GM23338 (cell line): ENCODE data around the gene METTL21C. TPM values are rescaled to one million over a fixed set of nuclear protein-coding genes. Genes with fewer than 3 reads are reported as not detected.

Source experiments
- ATAC-seq: fragments of 200-7000 bp; cut with Tn5 transposase; 3 replicates; pipeline ENCODE4 v1.9.1; 2020
- DNase-seq: peaks from one replicate; pipeline ENCODE4 v3.0.0-alpha.2; 2015; ENCODE audit warnings: low spot score
- H2AFZ ChIP-seq: fragments of 200-600 bp; sonication (generic); 2 replicates; pipeline ENCODE4 v1.8.0; 2016; ENCODE audit warnings: antibody characterized with exemption, mild to moderate bottlenecking, moderate library complexity
- H3F3A ChIP-seq: fragments of 200-600 bp; sonication (generic); replicated peaks from 2 replicates; pipeline ENCODE4 v1.8.0; 2017; ENCODE audit warnings: antibody characterized with exemption, mixed run types, low read depth
- H3K27ac ChIP-seq: fragments of 200-600 bp; sonication (generic); 2 replicates; pipeline ENCODE4 v1.6.1; 2016; ENCODE audit warnings: low read depth
- H3K27me3 ChIP-seq: fragments of 200-600 bp; sonication (generic); 2 replicates; pipeline ENCODE4 v1.8.0; 2016; ENCODE audit warnings: mild to moderate bottlenecking, mixed run types, moderate library complexity; ENCODE audit not compliant: insufficient read depth
- H3K36me3 ChIP-seq: fragments of 200-600 bp; sonication (generic); 2 replicates; pipeline ENCODE4 v1.8.0; 2016; ENCODE audit warnings: mild to moderate bottlenecking; ENCODE audit not compliant: insufficient read depth
- H3K4me1 ChIP-seq: fragments of 200-600 bp; sonication (generic); 2 replicates; pipeline ENCODE4 v1.8.0; 2016; ENCODE audit warnings: mild to moderate bottlenecking, moderate library complexity; ENCODE audit not compliant: insufficient read depth
- H3K4me2 ChIP-seq: fragments of 200-600 bp; sonication (generic); 2 replicates; pipeline ENCODE4 v1.7.1; 2017; ENCODE audit warnings: mixed run types
- H3K4me3 ChIP-seq: fragments of 200-600 bp; sonication (generic); 2 replicates; pipeline ENCODE4 v1.6.1; 2016; ENCODE audit warnings: mixed run types
- H3K79me2 ChIP-seq: fragments of 200-600 bp; sonication (generic); replicated peaks from 2 replicates; pipeline ENCODE4 v1.8.0; 2017; ENCODE audit warnings: mild to moderate bottlenecking; ENCODE audit not compliant: insufficient read depth
- H3K9me2 ChIP-seq: fragments of 200-600 bp; sonication (generic); 2 replicates; pipeline ENCODE4 v1.8.0; 2017; ENCODE audit not compliant: insufficient read depth
- H4K20me1 ChIP-seq: fragments of 200-600 bp; sonication (generic); replicated peaks from 2 replicates; pipeline ENCODE4 v1.8.0; 2017; ENCODE audit warnings: mild to moderate bottlenecking; ENCODE audit not compliant: insufficient read depth
- H3K27ac Mint-ChIP-seq: 2 replicates; pipeline ENCODE4 v1.8.0; 2020; ENCODE audit warnings: inconsistent platforms, mild to moderate bottlenecking, moderate library complexity, mixed read lengths
- H3K27me3 Mint-ChIP-seq: 3 replicates; pipeline ENCODE4 v1.8.0; 2022; ENCODE audit warnings: low read depth, mild to moderate bottlenecking, moderate library complexity, mixed read lengths, inconsistent platforms; ENCODE audit not compliant: insufficient read depth, poor library complexity
- H3K36me3 Mint-ChIP-seq: 3 replicates; pipeline ENCODE4 v1.8.0; 2021; ENCODE audit warnings: low read depth, mild to moderate bottlenecking, inconsistent platforms, moderate library complexity, mixed read lengths
- H3K4me1 Mint-ChIP-seq: 3 replicates; pipeline ENCODE4 v1.8.0; 2020; ENCODE audit warnings: mild to moderate bottlenecking, inconsistent platforms, mixed read lengths
- H3K4me3 Mint-ChIP-seq: 3 replicates; pipeline ENCODE4 v1.8.0; 2021; ENCODE audit warnings: moderate library complexity, mild to moderate bottlenecking, inconsistent platforms, mixed read lengths
- H3K9me3 Mint-ChIP-seq: 3 replicates; pipeline ENCODE4 v1.8.0; 2020; ENCODE audit warnings: moderate library complexity, mild to moderate bottlenecking, inconsistent platforms, mixed read lengths
- EZH2 ChIP-seq: fragments of 200-600 bp; sonication (generic); IDR thresholded peaks from one replicate; pipeline ENCODE4 v1.8.0; 2017; ENCODE audit warnings: antibody characterized with exemption, mild to moderate bottlenecking, low read depth; ENCODE audit not compliant: unreplicated experiment
- EZH2phosphoT487 ChIP-seq: fragments of 200-600 bp; sonication (generic); IDR thresholded peaks from one replicate; pipeline ENCODE4 v1.8.1; 2018; ENCODE audit warnings: antibody characterized with exemption; ENCODE audit not compliant: unreplicated experiment
- JUNB ChIP-seq: IDR thresholded peaks from one replicate; pipeline ENCODE4 v1.6.1; 2016; ENCODE audit warnings: antibody characterized with exemption; ENCODE audit not compliant: unreplicated experiment
- NANOG ChIP-seq: IDR thresholded peaks from 2 replicates; pipeline ENCODE4 v1.6.1; 2016; ENCODE audit warnings: antibody characterized with exemption, borderline replicate concordance
- STAT1 ChIP-seq: IDR thresholded peaks from one replicate; pipeline ENCODE4 v1.6.1; 2016; ENCODE audit warnings: antibody characterized with exemption; ENCODE audit not compliant: unreplicated experiment
- ZNF114 ChIP-seq: fragments of 250-450 bp; sonication (Bioruptor Pico); IDR thresholded peaks from 2 replicates; pipeline ENCODE4 v1.5.0; 2020; ENCODE audit warnings: mild to moderate bottlenecking, moderate library complexity
- ZNF331 ChIP-seq: fragments of 250-450 bp; sonication (Bioruptor Pico); IDR thresholded peaks from 2 replicates; pipeline ENCODE4 v1.5.0; 2020; ENCODE audit warnings: low read depth, mild to moderate bottlenecking, moderate library complexity
- polyA plus RNA-seq: library from polyadenylated mRNA; unstranded; fragments of >200 nt; fragmentation: Nextera tagmentation; extraction: Ambion mirVana; gene quantifications from 2 replicates; pipeline ENCODE4 v1.2.1, GENCODE V29; 2016
- total RNA-seq: library from RNA; depleted of rRNA; stranded (reverse); fragments of >200 nt; shearing (Covaris generic); gene quantifications from 2 replicates; pipeline ENCODE4 v1.2.3, GENCODE V29; 2014
- TF ChIP-seq, protein P1 (sequence below): IDR thresholded peaks from one replicate; pipeline ENCODE4 v1.6.1; 2018; ENCODE audit warnings: antibody characterized with exemption; ENCODE audit not compliant: unreplicated experiment
- TF ChIP-seq, protein P2 (sequence below): fragments of 250-450 bp; sonication (Bioruptor Pico); IDR thresholded peaks from 2 replicates; pipeline ENCODE4 v1.5.0; 2020; ENCODE audit warnings: mild to moderate bottlenecking, moderate library complexity
- TF ChIP-seq, protein P3 (sequence below): IDR thresholded peaks from 2 replicates; pipeline ENCODE4 v1.6.1; 2016; ENCODE audit warnings: antibody characterized with exemption
- TF ChIP-seq, protein P4 (sequence below), 2 experiments: fragments of 200-600 bp in 1 of 2; sonication (generic) in 1 of 2; conservative IDR thresholded peaks; 2 replicates each; pipeline versions ENCODE4 v1.5.1 to v1.6.1; 2016 to 2017; ENCODE audit warnings: antibody characterized with exemption in 2 of 2, low read depth in 2 of 2, mild to moderate bottlenecking in 2 of 2, moderate library complexity in 1 of 2

The METTL21C gene
- total and polyA plus RNA-seq, 2 experiments from 2014 or later = not detected

DNA sequence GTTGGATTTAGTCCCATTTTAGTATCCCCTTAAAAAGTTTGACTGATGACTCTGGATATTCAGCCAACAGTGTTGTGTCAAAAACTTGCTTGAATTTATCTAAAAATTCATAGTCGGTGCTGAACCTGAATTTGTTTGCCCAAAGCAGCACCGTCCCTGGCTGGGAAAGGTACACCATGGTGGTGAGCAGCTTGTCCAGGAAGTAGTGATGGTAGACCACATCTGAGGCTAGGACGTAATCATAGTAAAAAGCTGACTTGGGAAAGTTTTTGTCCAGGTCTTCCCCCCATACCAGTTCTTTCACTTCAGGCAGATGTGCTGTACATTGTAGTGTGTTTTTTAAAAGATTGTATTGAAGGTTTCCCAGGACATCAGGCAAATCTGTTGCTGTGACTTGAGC is 8.8 kb downstream of the METTL21C start:
- Histone ChIP-seq H3K4me1 (peaks cover 21% of the 10 kb centered on the region), H3K36me3 (no peaks in the 10 kb centered on the region), H3K79me2 (no peaks in the 10 kb centered on the region), H3K27ac (no peak overlapping the region), H4K20me1 (no peaks in the 10 kb centered on the region), H3K27me3 (no peaks in the 10 kb centered on the region), H2AFZ (no peak overlapping the region), H3F3A (0 out of 2 replicates have a peak, but pooled peaks cover 1% of the 10 kb centered on the region), H3K4me3 (no peak overlapping the region), H3K4me2 (no peak overlapping the region), H3K9me2 (no peaks in the 10 kb centered on the region)
- no peaks in the 10 kb centered on the region for H3K9me3 Mint-ChIP-seq
- DNase-seq (no peak), ATAC-seq (no peak)
- H3K4me3 Mint-ChIP-seq = no peak overlapping the region
- H3K27me3 Mint-ChIP-seq = peaks cover 3% of the 10 kb centered on the region
- H3K36me3 Mint-ChIP-seq = no peaks in the 10 kb centered on the region
- TF ChIP-seq NANOG = no peak
- TF ChIP-seq STAT1 = no peak
- TF ChIP-seq EZH2phosphoT487 = no peak
- TF ChIP-seq, protein P1, sequence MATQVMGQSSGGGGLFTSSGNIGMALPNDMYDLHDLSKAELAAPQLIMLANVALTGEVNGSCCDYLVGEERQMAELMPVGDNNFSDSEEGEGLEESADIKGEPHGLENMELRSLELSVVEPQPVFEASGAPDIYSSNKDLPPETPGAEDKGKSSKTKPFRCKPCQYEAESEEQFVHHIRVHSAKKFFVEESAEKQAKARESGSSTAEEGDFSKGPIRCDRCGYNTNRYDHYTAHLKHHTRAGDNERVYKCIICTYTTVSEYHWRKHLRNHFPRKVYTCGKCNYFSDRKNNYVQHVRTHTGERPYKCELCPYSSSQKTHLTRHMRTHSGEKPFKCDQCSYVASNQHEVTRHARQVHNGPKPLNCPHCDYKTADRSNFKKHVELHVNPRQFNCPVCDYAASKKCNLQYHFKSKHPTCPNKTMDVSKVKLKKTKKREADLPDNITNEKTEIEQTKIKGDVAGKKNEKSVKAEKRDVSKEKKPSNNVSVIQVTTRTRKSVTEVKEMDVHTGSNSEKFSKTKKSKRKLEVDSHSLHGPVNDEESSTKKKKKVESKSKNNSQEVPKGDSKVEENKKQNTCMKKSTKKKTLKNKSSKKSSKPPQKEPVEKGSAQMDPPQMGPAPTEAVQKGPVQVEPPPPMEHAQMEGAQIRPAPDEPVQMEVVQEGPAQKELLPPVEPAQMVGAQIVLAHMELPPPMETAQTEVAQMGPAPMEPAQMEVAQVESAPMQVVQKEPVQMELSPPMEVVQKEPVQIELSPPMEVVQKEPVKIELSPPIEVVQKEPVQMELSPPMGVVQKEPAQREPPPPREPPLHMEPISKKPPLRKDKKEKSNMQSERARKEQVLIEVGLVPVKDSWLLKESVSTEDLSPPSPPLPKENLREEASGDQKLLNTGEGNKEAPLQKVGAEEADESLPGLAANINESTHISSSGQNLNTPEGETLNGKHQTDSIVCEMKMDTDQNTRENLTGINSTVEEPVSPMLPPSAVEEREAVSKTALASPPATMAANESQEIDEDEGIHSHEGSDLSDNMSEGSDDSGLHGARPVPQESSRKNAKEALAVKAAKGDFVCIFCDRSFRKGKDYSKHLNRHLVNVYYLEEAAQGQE = no peak
- TF ChIP-seq ZNF331 (CRISPR knock-in tag) = no peak
- no peak for TF ChIP-seq EZH2
- TF ChIP-seq JUNB = no peak
- TF ChIP-seq, protein P2, sequence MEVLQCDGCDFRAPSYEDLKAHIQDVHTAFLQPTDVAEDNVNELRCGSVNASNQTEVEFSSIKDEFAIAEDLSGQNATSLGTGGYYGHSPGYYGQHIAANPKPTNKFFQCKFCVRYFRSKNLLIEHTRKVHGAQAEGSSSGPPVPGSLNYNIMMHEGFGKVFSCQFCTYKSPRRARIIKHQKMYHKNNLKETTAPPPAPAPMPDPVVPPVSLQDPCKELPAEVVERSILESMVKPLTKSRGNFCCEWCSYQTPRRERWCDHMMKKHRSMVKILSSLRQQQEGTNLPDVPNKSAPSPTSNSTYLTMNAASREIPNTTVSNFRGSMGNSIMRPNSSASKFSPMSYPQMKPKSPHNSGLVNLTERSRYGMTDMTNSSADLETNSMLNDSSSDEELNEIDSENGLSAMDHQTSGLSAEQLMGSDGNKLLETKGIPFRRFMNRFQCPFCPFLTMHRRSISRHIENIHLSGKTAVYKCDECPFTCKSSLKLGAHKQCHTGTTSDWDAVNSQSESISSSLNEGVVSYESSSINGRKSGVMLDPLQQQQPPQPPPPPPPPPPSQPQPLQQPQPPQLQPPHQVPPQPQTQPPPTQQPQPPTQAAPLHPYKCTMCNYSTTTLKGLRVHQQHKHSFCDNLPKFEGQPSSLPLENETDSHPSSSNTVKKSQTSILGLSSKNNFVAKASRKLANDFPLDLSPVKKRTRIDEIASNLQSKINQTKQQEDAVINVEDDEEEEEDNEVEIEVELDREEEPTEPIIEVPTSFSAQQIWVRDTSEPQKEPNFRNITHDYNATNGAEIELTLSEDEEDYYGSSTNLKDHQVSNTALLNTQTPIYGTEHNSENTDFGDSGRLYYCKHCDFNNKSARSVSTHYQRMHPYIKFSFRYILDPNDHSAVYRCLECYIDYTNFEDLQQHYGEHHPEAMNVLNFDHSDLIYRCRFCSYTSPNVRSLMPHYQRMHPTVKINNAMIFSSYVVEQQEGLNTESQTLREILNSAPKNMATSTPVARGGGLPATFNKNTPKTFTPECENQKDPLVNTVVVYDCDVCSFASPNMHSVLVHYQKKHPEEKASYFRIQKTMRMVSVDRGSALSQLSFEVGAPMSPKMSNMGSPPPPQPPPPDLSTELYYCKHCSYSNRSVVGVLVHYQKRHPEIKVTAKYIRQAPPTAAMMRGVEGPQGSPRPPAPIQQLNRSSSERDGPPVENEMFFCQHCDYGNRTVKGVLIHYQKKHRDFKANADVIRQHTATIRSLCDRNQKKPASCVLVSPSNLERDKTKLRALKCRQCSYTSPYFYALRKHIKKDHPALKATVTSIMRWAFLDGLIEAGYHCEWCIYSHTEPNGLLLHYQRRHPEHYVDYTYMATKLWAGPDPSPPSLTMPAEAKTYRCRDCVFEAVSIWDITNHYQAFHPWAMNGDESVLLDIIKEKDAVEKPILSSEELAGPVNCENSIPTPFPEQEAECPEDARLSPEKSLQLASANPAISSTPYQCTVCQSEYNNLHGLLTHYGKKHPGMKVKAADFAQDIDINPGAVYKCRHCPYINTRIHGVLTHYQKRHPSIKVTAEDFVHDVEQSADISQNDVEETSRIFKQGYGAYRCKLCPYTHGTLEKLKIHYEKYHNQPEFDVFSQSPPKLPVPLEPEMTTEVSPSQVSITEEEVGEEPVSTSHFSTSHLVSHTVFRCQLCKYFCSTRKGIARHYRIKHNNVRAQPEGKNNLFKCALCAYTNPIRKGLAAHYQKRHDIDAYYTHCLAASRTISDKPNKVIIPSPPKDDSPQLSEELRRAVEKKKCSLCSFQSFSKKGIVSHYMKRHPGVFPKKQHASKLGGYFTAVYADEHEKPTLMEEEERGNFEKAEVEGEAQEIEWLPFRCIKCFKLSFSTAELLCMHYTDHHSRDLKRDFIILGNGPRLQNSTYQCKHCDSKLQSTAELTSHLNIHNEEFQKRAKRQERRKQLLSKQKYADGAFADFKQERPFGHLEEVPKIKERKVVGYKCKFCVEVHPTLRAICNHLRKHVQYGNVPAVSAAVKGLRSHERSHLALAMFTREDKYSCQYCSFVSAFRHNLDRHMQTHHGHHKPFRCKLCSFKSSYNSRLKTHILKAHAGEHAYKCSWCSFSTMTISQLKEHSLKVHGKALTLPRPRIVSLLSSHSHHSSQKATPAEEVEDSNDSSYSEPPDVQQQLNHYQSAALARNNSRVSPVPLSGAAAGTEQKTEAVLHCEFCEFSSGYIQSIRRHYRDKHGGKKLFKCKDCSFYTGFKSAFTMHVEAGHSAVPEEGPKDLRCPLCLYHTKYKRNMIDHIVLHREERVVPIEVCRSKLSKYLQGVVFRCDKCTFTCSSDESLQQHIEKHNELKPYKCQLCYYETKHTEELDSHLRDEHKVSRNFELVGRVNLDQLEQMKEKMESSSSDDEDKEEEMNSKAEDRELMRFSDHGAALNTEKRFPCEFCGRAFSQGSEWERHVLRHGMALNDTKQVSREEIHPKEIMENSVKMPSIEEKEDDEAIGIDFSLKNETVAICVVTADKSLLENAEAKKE (CRISPR knock-in tag) = no peak
- no peak for TF ChIP-seq ZNF114 (CRISPR knock-in tag)
- TF ChIP-seq, protein P3, sequence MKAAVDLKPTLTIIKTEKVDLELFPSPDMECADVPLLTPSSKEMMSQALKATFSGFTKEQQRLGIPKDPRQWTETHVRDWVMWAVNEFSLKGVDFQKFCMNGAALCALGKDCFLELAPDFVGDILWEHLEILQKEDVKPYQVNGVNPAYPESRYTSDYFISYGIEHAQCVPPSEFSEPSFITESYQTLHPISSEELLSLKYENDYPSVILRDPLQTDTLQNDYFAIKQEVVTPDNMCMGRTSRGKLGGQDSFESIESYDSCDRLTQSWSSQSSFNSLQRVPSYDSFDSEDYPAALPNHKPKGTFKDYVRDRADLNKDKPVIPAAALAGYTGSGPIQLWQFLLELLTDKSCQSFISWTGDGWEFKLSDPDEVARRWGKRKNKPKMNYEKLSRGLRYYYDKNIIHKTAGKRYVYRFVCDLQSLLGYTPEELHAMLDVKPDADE = no peak
- TF ChIP-seq, protein P4, sequence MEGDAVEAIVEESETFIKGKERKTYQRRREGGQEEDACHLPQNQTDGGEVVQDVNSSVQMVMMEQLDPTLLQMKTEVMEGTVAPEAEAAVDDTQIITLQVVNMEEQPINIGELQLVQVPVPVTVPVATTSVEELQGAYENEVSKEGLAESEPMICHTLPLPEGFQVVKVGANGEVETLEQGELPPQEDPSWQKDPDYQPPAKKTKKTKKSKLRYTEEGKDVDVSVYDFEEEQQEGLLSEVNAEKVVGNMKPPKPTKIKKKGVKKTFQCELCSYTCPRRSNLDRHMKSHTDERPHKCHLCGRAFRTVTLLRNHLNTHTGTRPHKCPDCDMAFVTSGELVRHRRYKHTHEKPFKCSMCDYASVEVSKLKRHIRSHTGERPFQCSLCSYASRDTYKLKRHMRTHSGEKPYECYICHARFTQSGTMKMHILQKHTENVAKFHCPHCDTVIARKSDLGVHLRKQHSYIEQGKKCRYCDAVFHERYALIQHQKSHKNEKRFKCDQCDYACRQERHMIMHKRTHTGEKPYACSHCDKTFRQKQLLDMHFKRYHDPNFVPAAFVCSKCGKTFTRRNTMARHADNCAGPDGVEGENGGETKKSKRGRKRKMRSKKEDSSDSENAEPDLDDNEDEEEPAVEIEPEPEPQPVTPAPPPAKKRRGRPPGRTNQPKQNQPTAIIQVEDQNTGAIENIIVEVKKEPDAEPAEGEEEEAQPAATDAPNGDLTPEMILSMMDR (conservative IDR thresholded peaks at IDR 0.05; ENCODE audit: low read depth in 2 of 2) = no peak
- H3K27ac Mint-ChIP-seq = no peak overlapping the region
- H3K4me1 Mint-ChIP-seq = peaks cover 32% of the 10 kb centered on the region
